Measurements from ENCODE around the gene JSRP1.

JSRP1 gene

GRCh38 chr19:2288818-2289713, 32.8 kb upstream of the JSRP1 start:
- H3K9me3 ChIP-seq (ENCODE audit: control extremely low read depth in 1 of 5, control insufficient read depth in 4 of 5, insufficient read depth in 2 of 5, low read depth in 1 of 5, low read length in 4 of 5), result no peaks in the 10 kb centered on the region
- H3K27ac ChIP-seq (ENCODE audit: insufficient read depth in 1 of 2, low read depth in 1 of 2, low read length in 2 of 2, poor library complexity in 1 of 2, severe bottlenecking in 2 of 2), result peak overlapping the region; percentile 40 to 81
- peaks cover 0 to 72% (median 67%) of the 10 kb centered on the region in 4 experiments for H3K4me1 ChIP-seq (ENCODE audit: control extremely low read depth in 1 of 4, control insufficient read depth in 4 of 4, insufficient read depth in 4 of 4, low read length in 3 of 4)
- 31% methylated on average over 22 of the region's 28 CpGs for WGBS (ENCODE audit: insufficient coverage)
- H3K27me3 ChIP-seq (replicated peaks in 2 of 5; ENCODE audit: control insufficient read depth in 4 of 5, insufficient read depth in 5 of 5, low read length in 4 of 5), result no peaks in the 10 kb centered on the region
- peak overlapping the region in 5 of 7 experiments; percentile 40 to 85 (median 79) for H3K4me3 ChIP-seq (ENCODE audit: control insufficient read depth in 1 of 7, extremely low read depth in 1 of 7, insufficient read depth in 4 of 7, low read depth in 2 of 7, low read length in 6 of 7)
- H3K36me3 ChIP-seq (ENCODE audit: control insufficient read depth in 4 of 4, insufficient read depth in 4 of 4, low read length in 3 of 4), result peaks cover 0 to 18% (median 8%) of the 10 kb centered on the region in 4 experiments
- peak in 1 of 3 donors; percentile 46 for DNase-seq
- ChIA-PET POLR2A (interaction anchor here (1.0 to 2.9 kb wide), 8 partner anchors 10 to 44 kb away, joined by 3 to 13 read pairs (median 4); no protein-coding TSS in a partner anchor), CTCF (interaction anchor here (0.9 to 2.7 kb wide), 6 partner anchors 10 to 96 kb away, joined by 3 to 23 read pairs (median 3); no protein-coding TSS in a partner anchor)

GRCh38 chr19:2288338-2288817, 32.2 kb upstream of the JSRP1 start:
- Histone ChIP-seq H3K4me1 (ENCODE audit: control extremely low read depth in 1 of 4, control insufficient read depth in 4 of 4, insufficient read depth in 4 of 4, low read length in 3 of 4) (peaks cover 0 to 65% (median 60%) of the 10 kb centered on the region in 4 experiments), H3K4me3 (ENCODE audit: control insufficient read depth in 1 of 7, extremely low read depth in 1 of 7, insufficient read depth in 4 of 7, low read depth in 2 of 7, low read length in 6 of 7) (peak overlapping the region in 2 of 7 experiments; percentile 9 to 85), H3K36me3 (ENCODE audit: control insufficient read depth in 4 of 4, insufficient read depth in 4 of 4, low read length in 3 of 4) (peaks cover 0 to 11% (median 5%) of the 10 kb centered on the region in 4 experiments), H3K27ac (ENCODE audit: insufficient read depth in 1 of 2, low read depth in 1 of 2, low read length in 2 of 2, poor library complexity in 1 of 2, severe bottlenecking in 2 of 2) (peak overlapping the region in 1 of 2 experiments; percentile 81), H3K27me3 (replicated peaks in 2 of 5; ENCODE audit: control insufficient read depth in 4 of 5, insufficient read depth in 5 of 5, low read length in 4 of 5) (no peaks in the 10 kb centered on the region), H3K9me3 (ENCODE audit: control extremely low read depth in 1 of 5, control insufficient read depth in 4 of 5, insufficient read depth in 2 of 5, low read depth in 1 of 5, low read length in 4 of 5) (no peaks in the 10 kb centered on the region)
- 96% methylated on average over 14 of the region's 17 CpGs for WGBS (ENCODE audit: insufficient coverage)
- CTCF ChIA-PET, result interaction anchor here (0.9 to 2.7 kb wide), 7 partner anchors 13 to 104 kb away, joined by 3 to 23 read pairs (median 3); no protein-coding TSS in a partner anchor
- POLR2A ChIA-PET, result interaction anchor here (0.7 to 2.9 kb wide), 7 partner anchors 9 to 44 kb away, joined by 3 to 13 read pairs (median 5); partner anchors contain the start of genes LSM7 and SPPL2B
- DNase-seq, result peak in 1 of 3 donors; percentile 11

- H3K36me3 ChIP-seq (ENCODE audit: control insufficient read depth in 4 of 4, insufficient read depth in 4 of 4, low read length in 3 of 4), result peaks cover 0 to 9% (median 3%) of the 10 kb centered on the region in 4 experiments
- peaks cover 0 to 67% (median 61%) of the 10 kb centered on the region in 4 experiments for H3K4me1 ChIP-seq (ENCODE audit: control extremely low read depth in 1 of 4, control insufficient read depth in 4 of 4, insufficient read depth in 4 of 4, low read length in 3 of 4)
- no peaks in the 10 kb centered on the region for H3K9me3 ChIP-seq (ENCODE audit: control extremely low read depth in 1 of 5, control insufficient read depth in 4 of 5, insufficient read depth in 2 of 5, low read depth in 1 of 5, low read length in 4 of 5)
- peak in 1 of 3 donors; percentile 47 for DNase-seq
- no peaks in the 10 kb centered on the region for H3K27me3 ChIP-seq (replicated peaks in 2 of 5; ENCODE audit: control insufficient read depth in 4 of 5, insufficient read depth in 5 of 5, low read length in 4 of 5)
- 44% methylated on average over 12 of the region's 13 CpGs for WGBS (ENCODE audit: insufficient coverage)
- no peak overlapping the region for H3K27ac ChIP-seq (ENCODE audit: insufficient read depth in 1 of 2, low read depth in 1 of 2, low read length in 2 of 2, poor library complexity in 1 of 2, severe bottlenecking in 2 of 2)
- ChIA-PET POLR2A (interaction anchor here (0.7 to 2.9 kb wide), 6 partner anchors 9 to 45 kb away, joined by 3 to 13 read pairs (median 6); partner anchors contain the start of genes LSM7 and SPPL2B), CTCF (interaction anchor here (0.9 to 2.7 kb wide), 5 partner anchors 10 to 105 kb away, joined by 3 to 23 read pairs (median 5); no protein-coding TSS in a partner anchor)
- peak overlapping the region in 2 of 7 experiments; percentile 1 to 9 for H3K4me3 ChIP-seq (ENCODE audit: control insufficient read depth in 1 of 7, extremely low read depth in 1 of 7, insufficient read depth in 4 of 7, low read depth in 2 of 7, low read length in 6 of 7)
These were observed 31.5 kb upstream of the JSRP1 start for GRCh38 chr19:2287585-2288337.

GRCh38 chr19:2286402-2287140, 30.4 kb upstream of the JSRP1 start:
- ChIA-PET POLR2A (interaction anchor here (1.4 to 2.0 kb wide), 2 partner anchors 8 to 43 kb away, joined by 4 to 6 read pairs; no protein-coding TSS in a partner anchor), CTCF (interaction anchor here (0.9 to 2.7 kb wide), 8 partner anchors 8 to 41 kb away, joined by 3 to 23 read pairs (median 4); no protein-coding TSS in a partner anchor)
- no peaks in the 10 kb centered on the region for H3K9me3 ChIP-seq (ENCODE audit: control extremely low read depth in 1 of 5, control insufficient read depth in 4 of 5, insufficient read depth in 2 of 5, low read depth in 1 of 5, low read length in 4 of 5)
- H3K27me3 ChIP-seq (replicated peaks in 2 of 5; ENCODE audit: control insufficient read depth in 4 of 5, insufficient read depth in 5 of 5, low read length in 4 of 5), result no peaks in the 10 kb centered on the region
- H3K4me1 ChIP-seq (ENCODE audit: control extremely low read depth in 1 of 4, control insufficient read depth in 4 of 4, insufficient read depth in 4 of 4, low read length in 3 of 4), result peaks cover 0 to 67% (median 66%) of the 10 kb centered on the region in 4 experiments
- 97% methylated on average over 20 of the region's 20 CpGs for WGBS (ENCODE audit: insufficient coverage)
- no peak overlapping the region for H3K27ac ChIP-seq (ENCODE audit: insufficient read depth in 1 of 2, low read depth in 1 of 2, low read length in 2 of 2, poor library complexity in 1 of 2, severe bottlenecking in 2 of 2)
- DNase-seq, result peak in 1 of 3 donors; percentile 28
- H3K36me3 ChIP-seq (ENCODE audit: control insufficient read depth in 4 of 4, insufficient read depth in 4 of 4, low read length in 3 of 4), result peaks cover 0 to 2% (median under 1%) of the 10 kb centered on the region in 4 experiments
- no peak overlapping the region for H3K4me3 ChIP-seq (ENCODE audit: control insufficient read depth in 1 of 7, extremely low read depth in 1 of 7, insufficient read depth in 4 of 7, low read depth in 2 of 7, low read length in 6 of 7)

GRCh38 chr19:2283835-2284507, 27.8 kb upstream of the JSRP1 start:
- no peaks in the 10 kb centered on the region for H3K9me3 ChIP-seq (ENCODE audit: control extremely low read depth in 1 of 5, control insufficient read depth in 4 of 5, insufficient read depth in 2 of 5, low read depth in 1 of 5, low read length in 4 of 5)
- POLR2A ChIA-PET, result interaction anchor here (2.0 kb wide), 1 partner anchor 11 kb away, joined by 6 read pairs; no protein-coding TSS in a partner anchor
- peak in 1 of 3 donors; percentile 27 for DNase-seq
- no peaks in the 10 kb centered on the region for H3K27me3 ChIP-seq (replicated peaks in 2 of 5; ENCODE audit: control insufficient read depth in 4 of 5, insufficient read depth in 5 of 5, low read length in 4 of 5)
- CTCF ChIA-PET, result interaction anchor here (1.5 kb wide), 1 partner anchor 35 kb away, joined by 3 read pairs; no protein-coding TSS in a partner anchor
- no peak overlapping the region for H3K27ac ChIP-seq (ENCODE audit: insufficient read depth in 1 of 2, low read depth in 1 of 2, low read length in 2 of 2, poor library complexity in 1 of 2, severe bottlenecking in 2 of 2)
- H3K36me3 ChIP-seq (ENCODE audit: control insufficient read depth in 4 of 4, insufficient read depth in 4 of 4, low read length in 3 of 4), result no peaks in the 10 kb centered on the region
- no peak overlapping the region for H3K4me3 ChIP-seq (ENCODE audit: control insufficient read depth in 1 of 7, extremely low read depth in 1 of 7, insufficient read depth in 4 of 7, low read depth in 2 of 7, low read length in 6 of 7)
- WGBS (ENCODE audit: insufficient coverage), result 97% methylated on average over 8 of the region's 8 CpGs
- H3K4me1 ChIP-seq (ENCODE audit: control extremely low read depth in 1 of 4, control insufficient read depth in 4 of 4, insufficient read depth in 4 of 4, low read length in 3 of 4), result peaks cover 0 to 57% (median 45%) of the 10 kb centered on the region in 4 experiments
